DOHH2 (cell line): ENCODE data around the gene ROR1.

Experiments used
- H3F3A ChIP-seq: fragments of 200-600 bp; sonication (generic), shearing (Covaris generic); 2 replicates; pipeline ENCODE4 v1.6.0; 2016; ENCODE audit warnings: antibody characterized with exemption, mild to moderate bottlenecking; ENCODE audit not compliant: control insufficient read depth, insufficient read depth
- H3K27ac ChIP-seq: fragments of 200-600 bp; sonication (generic); 2 replicates; pipeline ENCODE4 v1.5.1; 2014; ENCODE audit warnings: low read depth, mild to moderate bottlenecking, low read length, moderate library complexity
- H3K27me3 ChIP-seq: fragments of 200-600 bp; sonication (generic); 2 replicates; pipeline ENCODE4 v1.6.1; 2014; ENCODE audit warnings: mild to moderate bottlenecking, low read length, mixed read lengths; ENCODE audit not compliant: control insufficient read depth
- H3K36me3 ChIP-seq: fragments of 200-600 bp; sonication (generic); 2 replicates; pipeline ENCODE4 v1.6.1; 2014; ENCODE audit warnings: mild to moderate bottlenecking, low read length, moderate library complexity, mixed read lengths; ENCODE audit not compliant: control insufficient read depth
- H3K4me1 ChIP-seq: fragments of 200-600 bp; sonication (generic); 2 replicates; pipeline ENCODE4 v1.6.1; 2014; ENCODE audit warnings: mild to moderate bottlenecking, low read length, mixed read lengths; ENCODE audit not compliant: control insufficient read depth
- H3K4me2 ChIP-seq: fragments of 200-600 bp; sonication (generic); 2 replicates; pipeline ENCODE4 v1.6.0; 2014; ENCODE audit warnings: mild to moderate bottlenecking, low read length, moderate library complexity
- H3K4me3 ChIP-seq: fragments of 200-600 bp; sonication (generic); 2 replicates; pipeline ENCODE4 v1.5.1; 2014; ENCODE audit warnings: mild to moderate bottlenecking, low read length, mixed read lengths
- H3K79me2 ChIP-seq: fragments of 200-600 bp; sonication (generic); 2 replicates; pipeline ENCODE4 v1.6.1; 2014; ENCODE audit warnings: mild to moderate bottlenecking, low read length, mixed read lengths; ENCODE audit not compliant: control insufficient read depth
- H3K9me2 ChIP-seq: fragments of 200-600 bp; sonication (generic); replicated peaks from 2 replicates; pipeline ENCODE4 v1.6.1; 2014; ENCODE audit warnings: mild to moderate bottlenecking, low read length, mixed read lengths; ENCODE audit not compliant: control insufficient read depth
- H3K9me3 ChIP-seq: fragments of 200-600 bp; sonication (generic); 2 replicates; pipeline ENCODE4 v1.6.1; 2014; ENCODE audit warnings: antibody characterized with exemption, low read length, mixed read lengths; ENCODE audit not compliant: control insufficient read depth, insufficient read depth
- H4K20me1 ChIP-seq: fragments of 200-600 bp; sonication (generic); 2 replicates; pipeline ENCODE4 v1.6.0; 2014; ENCODE audit warnings: low read depth, mild to moderate bottlenecking, antibody characterized with exemption, low read length, moderate library complexity; ENCODE audit not compliant: control insufficient read depth, insufficient read depth
- EZH2phosphoT487 ChIP-seq: fragments of 200-600 bp; sonication (generic); IDR thresholded peaks from 2 replicates; pipeline ENCODE4 v1.6.1; 2017; ENCODE audit warnings: borderline replicate concordance, mild to moderate bottlenecking, antibody characterized with exemption, low read length, moderate library complexity, mixed read lengths
- TF ChIP-seq, protein P1 (sequence below): fragments of 200-600 bp; sonication (generic); IDR thresholded peaks from one replicate; pipeline ENCODE4 v1.5.1; 2014; ENCODE audit warnings: antibody characterized with exemption, mild to moderate bottlenecking, low read depth, low read length; ENCODE audit not compliant: poor library complexity, severe bottlenecking

Gene ROR1

DNA sequence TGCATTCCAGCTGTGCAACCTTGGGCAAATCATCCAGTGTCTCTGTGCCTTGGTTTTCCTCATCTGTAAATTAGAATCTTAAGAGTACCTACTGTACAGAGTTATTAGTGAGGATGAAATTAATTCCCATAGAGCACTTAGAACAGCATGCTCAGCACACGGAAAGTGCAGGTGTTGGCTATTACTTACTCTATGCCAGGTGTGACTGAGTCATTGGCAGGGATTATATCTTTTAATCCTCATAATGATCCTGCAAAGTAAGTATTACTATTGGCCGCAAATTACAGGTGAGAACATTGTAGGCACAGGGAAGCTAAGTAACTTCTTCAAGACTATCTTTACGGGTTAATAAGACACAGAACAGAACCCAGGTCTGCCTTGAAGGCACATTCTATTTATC lies 423.3 kb downstream of the ROR1 start:
- no peaks in the 10 kb centered on the region for H3K36me3 ChIP-seq
- TF ChIP-seq, protein P1, sequence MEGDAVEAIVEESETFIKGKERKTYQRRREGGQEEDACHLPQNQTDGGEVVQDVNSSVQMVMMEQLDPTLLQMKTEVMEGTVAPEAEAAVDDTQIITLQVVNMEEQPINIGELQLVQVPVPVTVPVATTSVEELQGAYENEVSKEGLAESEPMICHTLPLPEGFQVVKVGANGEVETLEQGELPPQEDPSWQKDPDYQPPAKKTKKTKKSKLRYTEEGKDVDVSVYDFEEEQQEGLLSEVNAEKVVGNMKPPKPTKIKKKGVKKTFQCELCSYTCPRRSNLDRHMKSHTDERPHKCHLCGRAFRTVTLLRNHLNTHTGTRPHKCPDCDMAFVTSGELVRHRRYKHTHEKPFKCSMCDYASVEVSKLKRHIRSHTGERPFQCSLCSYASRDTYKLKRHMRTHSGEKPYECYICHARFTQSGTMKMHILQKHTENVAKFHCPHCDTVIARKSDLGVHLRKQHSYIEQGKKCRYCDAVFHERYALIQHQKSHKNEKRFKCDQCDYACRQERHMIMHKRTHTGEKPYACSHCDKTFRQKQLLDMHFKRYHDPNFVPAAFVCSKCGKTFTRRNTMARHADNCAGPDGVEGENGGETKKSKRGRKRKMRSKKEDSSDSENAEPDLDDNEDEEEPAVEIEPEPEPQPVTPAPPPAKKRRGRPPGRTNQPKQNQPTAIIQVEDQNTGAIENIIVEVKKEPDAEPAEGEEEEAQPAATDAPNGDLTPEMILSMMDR = no peak
- TF ChIP-seq EZH2phosphoT487 = no peak
- no peak overlapping the region for H3K4me2 ChIP-seq
- H3K79me2 ChIP-seq = no peaks in the 10 kb centered on the region
- no peaks in the 10 kb centered on the region for H3K9me2 ChIP-seq
- no peaks in the 10 kb centered on the region for H3K4me1 ChIP-seq
- no peak overlapping the region for H3K4me3 ChIP-seq
- H3K27me3 ChIP-seq = peaks cover 2% of the 10 kb centered on the region; the same call in 1 of the 2 replicates
- H3F3A ChIP-seq = no peaks in the 10 kb centered on the region
- no peak overlapping the region for H3K27ac ChIP-seq
- no peaks in the 10 kb centered on the region for H3K9me3 ChIP-seq
- H4K20me1 ChIP-seq = no peaks in the 10 kb centered on the region

- H3K27me3 ChIP-seq = peaks cover 2% of the 10 kb centered on the region; the same call in 1 of the 2 replicates
- no peaks in the 10 kb centered on the region for H4K20me1 ChIP-seq
- no peaks in the 10 kb centered on the region for H3K79me2 ChIP-seq
- no peaks in the 10 kb centered on the region for H3K9me2 ChIP-seq
- TF ChIP-seq, protein P1 = no peak
- TF ChIP-seq EZH2phosphoT487 = no peak
- no peak overlapping the region for H3K4me2 ChIP-seq
- no peaks in the 10 kb centered on the region for H3K9me3 ChIP-seq
- H3K27ac ChIP-seq = no peak overlapping the region
- H3K4me3 ChIP-seq = no peak overlapping the region
- H3K4me1 ChIP-seq = no peaks in the 10 kb centered on the region
- no peaks in the 10 kb centered on the region for H3K36me3 ChIP-seq
- no peaks in the 10 kb centered on the region for H3F3A ChIP-seq
These were observed 425.3 kb downstream of the ROR1 start for GRCh38 chr1:64199154-64199553.

GRCh38 chr1:64200064-64200463 lies 426.2 kb downstream of the ROR1 start:
- Histone ChIP-seq H3K27me3 (no peaks in the 10 kb centered on the region), H3K79me2 (no peaks in the 10 kb centered on the region), H3K4me1 (no peaks in the 10 kb centered on the region), H3K4me2 (no peak overlapping the region), H3K9me2 (no peaks in the 10 kb centered on the region), H3K27ac (no peak overlapping the region), H4K20me1 (no peaks in the 10 kb centered on the region), H3K36me3 (no peaks in the 10 kb centered on the region), H3K9me3 (no peaks in the 10 kb centered on the region), H3F3A (no peaks in the 10 kb centered on the region), H3K4me3 (no peak overlapping the region)
- TF ChIP-seq EZH2phosphoT487 = no peak
- TF ChIP-seq, protein P1 = no peak
